Measurements from ENCODE around the gene MLLT10.

The MLLT10 gene

GRCh38 chr10:21760332-21760731 lies 226.3 kb downstream of the MLLT10 start:
- DNase-seq (ENCODE audit: low read depth in 2 of 3, low spot score in 2 of 3), result no peak

GRCh38 chr10:21764466-21765189 lies 230.6 kb downstream of the MLLT10 start:
- DNase-seq (ENCODE audit: low read depth in 2 of 3, low spot score in 2 of 3), result no peak

GRCh38 chr10:21769041-21769440 lies 235.0 kb downstream of the MLLT10 start:
- no peak for DNase-seq (ENCODE audit: low read depth in 2 of 3, low spot score in 2 of 3)

GRCh38 chr10:21771219-21771618 lies 237.2 kb downstream of the MLLT10 start:
- no peak for DNase-seq (ENCODE audit: low read depth in 2 of 3, low spot score in 2 of 3)

- no peak for DNase-seq (ENCODE audit: low read depth in 2 of 3, low spot score in 2 of 3)
Observed at GRCh38 chr10:21776883-21777282, 242.9 kb downstream of the MLLT10 start.

- DNase-seq (ENCODE audit: low read depth in 2 of 3, low spot score in 2 of 3), result no peak
Observed at GRCh38 chr10:21791276-21791675, 257.2 kb downstream of the MLLT10 start.

Measured in activated CD8-positive, alpha-beta memory T cell treated with anti-CD3 and anti-CD28 coated beads for 48 hours (primary cell).